Pons (tissue), 1 donor: ENCODE data around the gene ITGAX.
"Not testable (repeated sequence)": the region's sequence is repeated elsewhere in the genome, so short reads cannot be mapped to it uniquely, and the experiment has no call there.

Experiments used
- DNase-seq: peaks from one replicate; pipeline ENCODE4 v3.0.0-alpha.2; 2016; ENCODE audit warnings: low spot score

The ITGAX gene

DNA sequence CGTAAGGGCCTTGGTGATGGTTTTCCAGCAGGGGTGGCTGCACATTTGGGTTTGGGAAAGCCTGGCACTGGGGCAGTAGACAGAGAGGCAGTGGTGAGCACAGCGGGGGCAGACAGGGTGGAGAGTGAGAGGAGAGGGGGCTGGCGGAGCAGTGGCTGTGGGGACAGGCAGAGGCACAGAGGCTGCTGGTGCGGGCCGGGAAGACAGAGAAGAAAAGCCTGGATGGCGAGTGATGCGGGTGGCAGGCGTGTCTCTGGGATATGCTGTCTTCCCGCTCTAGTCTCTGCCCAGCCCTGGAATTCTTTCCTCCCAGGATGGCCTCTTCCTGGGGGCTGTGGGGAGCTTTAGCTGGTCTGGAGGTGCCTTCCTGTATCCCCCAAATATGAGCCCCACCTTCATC lies 55.1 kb downstream of the ITGAX start:
- DNase-seq = no peak

DNA sequence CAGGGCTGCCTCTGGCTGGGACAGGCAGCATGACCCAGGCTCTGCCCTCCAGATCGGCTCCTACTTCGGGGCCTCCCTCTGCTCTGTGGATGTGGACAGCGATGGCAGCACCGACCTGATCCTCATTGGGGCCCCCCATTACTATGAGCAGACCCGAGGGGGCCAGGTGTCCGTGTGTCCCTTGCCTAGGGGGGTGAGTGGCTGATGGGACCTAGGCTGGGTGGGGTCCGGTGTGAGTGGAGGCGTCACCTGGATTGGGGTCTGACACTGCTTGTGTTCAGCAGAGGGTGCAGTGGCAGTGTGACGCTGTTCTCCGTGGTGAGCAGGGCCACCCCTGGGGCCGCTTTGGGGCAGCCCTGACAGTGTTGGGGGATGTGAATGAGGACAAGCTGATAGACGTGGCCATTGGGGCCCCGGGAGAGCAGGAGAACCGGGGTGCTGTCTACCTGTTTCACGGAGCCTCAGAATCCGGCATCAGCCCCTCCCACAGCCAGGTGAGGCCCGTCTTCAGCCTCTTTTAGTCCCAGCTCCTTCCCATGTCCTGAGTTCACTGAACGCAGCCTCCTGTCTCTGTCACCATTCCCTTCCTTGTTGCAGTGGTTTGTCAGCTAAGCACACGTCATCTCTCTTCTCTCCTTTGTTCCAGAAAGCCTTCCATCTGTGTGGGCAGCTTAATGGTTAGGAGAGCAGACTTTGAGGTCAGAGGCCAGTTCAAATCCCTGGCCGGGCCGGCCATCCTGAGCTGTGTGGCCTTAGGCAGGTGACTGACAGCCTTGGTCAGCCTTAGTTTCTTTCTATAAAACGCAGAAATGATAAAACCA lies 56.3 kb downstream of the ITGAX start:
- DNase-seq = no peak

DNA sequence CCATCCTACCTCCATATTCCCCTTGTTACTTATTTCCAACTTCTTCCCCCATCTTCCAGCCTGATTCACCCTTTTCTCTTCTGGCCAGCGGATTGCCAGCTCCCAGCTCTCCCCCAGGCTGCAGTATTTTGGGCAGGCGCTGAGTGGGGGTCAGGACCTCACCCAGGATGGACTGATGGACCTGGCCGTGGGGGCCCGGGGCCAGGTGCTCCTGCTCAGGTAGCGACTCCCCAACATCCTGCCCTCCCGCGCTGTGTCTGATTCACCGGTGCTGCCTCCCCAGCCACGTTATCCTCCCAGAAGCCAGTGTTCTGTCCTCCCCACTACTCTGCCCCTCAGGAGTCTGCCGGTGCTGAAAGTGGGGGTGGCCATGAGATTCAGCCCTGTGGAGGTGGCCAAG lies 57.8 kb downstream of the ITGAX start:
- no peak for DNase-seq

DNA sequence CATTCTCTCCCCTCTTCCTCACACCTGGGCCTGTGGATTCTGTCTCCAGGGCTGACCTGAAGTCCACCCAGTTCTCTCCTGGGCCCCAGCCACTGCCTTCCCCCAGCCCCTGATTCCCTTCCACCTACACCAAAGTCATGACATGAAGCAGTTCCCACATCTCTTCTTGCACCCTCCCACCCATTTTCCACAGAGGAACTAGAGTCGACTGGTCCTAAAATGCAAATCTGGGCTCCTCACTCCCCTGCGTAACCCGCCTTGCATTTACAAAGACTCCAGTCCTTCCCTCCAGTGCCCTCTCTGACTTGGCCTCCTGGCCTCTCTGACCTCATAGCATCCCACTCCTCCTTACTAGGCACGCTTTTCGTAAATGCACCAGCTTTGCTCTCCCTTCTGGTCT lies 58.4 kb downstream of the ITGAX start:
- DNase-seq = no peak

DNA sequence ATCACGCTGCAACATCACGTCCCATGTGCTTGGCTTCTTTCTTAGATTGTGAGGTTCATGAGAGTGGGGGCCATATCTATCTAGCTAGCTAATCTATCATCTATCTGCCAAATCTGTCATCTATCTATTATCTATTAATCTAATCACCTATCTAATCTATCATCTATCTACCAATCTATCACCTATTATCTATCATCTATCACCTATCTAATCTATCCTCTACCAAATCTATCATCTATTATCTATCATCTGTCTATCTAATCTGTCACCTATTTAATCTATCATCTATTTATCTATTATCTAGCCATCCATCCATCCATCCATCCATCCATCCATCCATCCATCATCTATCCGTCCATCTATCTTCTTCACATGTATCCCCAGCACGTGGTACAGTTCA lies 59.0 kb downstream of the ITGAX start:
- DNase-seq = no peak

DNA sequence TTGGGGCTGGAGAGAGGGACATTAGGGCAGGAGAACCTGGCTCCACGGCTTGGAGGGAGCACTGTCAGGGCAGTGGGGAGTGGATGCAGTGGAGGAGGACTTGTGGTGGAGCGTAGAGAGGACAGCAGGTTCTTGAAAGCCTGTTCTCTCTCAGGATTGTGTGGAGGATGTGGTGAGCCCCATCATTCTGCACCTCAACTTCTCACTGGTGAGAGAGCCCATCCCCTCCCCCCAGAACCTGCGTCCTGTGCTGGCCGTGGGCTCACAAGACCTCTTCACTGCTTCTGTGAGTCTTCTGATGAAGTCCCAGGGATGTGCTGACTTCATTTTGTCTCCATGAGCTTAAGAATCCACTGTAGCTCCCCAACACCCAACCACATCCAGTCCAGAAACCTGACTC lies 59.7 kb downstream of the ITGAX start:
- no peak for DNase-seq

DNA sequence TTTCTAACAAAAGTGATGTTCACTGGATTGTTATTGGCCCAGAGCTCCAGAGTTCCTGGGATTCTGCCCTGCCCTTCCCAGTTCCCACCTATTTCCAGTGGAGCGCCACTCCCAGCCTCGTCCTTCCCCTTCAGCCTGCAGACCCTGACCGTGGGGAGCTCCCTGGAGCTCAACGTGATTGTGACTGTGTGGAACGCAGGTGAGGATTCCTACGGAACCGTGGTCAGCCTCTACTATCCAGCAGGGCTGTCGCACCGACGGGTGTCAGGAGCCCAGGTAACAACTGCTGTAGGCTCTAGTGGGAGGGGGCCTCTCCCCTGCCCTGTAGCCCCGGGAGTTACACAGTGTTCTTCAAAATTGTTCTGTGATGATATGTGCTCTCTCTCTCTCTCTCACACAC lies 61.4 kb downstream of the ITGAX start:
- DNase-seq = no peak

DNA sequence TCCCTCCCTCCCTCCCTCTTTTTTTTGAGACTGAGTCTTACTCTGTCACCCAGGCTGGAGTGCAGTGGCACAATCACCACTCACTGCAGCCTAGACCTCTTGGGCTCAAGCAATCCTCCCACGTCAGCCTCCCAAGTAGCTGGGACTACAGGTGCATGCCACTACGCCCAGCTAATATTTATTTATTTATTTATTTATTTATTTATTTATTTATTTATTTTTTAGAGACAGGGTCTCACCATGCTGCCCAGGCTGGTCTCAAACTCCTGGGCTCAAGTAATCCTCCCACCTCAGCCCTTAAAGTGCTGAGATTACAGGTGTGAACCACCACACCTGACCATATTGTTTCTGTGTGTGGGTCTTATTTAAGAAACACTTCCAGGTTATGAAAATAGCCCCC lies 62.1 kb downstream of the ITGAX start:
- not testable (repeated sequence) for DNase-seq

DNA sequence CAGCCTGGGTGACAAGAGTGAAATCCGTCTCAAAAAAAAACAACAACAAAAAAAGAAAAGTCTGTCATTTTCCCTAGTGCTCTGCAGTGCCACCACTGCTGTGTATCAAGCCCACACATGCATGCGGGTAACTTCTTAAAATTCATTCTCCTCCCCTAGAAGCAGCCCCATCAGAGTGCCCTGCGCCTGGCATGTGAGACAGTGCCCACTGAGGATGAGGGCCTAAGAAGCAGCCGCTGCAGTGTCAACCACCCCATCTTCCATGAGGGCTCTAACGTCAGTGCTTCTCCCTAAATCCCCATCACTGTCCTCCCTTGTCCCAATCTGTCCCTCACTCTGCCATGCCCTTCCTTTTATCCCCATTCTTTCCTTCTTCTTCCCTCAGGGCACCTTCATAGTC lies 62.9 kb downstream of the ITGAX start:
- no peak for DNase-seq

DNA sequence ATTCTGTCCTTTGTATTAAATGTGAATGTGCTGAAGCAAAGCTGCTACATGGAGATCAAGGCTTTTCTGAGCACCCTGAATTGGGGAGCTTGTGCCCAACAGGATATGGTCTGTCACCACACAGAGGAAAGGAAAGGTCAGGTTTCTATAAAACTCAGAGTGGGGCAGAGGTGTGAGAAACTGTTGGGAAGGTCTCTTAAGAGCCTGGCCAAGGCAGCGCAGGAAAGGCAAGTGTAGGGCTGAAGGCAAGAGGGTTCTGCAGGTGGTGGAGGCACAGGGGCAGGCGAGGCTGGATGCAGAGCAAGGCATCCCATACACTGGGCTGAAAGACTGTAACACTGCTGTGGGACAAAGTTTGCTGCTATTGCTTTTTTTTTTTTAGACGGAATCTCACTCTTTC lies 65.1 kb downstream of the ITGAX start:
- no peak for DNase-seq

DNA sequence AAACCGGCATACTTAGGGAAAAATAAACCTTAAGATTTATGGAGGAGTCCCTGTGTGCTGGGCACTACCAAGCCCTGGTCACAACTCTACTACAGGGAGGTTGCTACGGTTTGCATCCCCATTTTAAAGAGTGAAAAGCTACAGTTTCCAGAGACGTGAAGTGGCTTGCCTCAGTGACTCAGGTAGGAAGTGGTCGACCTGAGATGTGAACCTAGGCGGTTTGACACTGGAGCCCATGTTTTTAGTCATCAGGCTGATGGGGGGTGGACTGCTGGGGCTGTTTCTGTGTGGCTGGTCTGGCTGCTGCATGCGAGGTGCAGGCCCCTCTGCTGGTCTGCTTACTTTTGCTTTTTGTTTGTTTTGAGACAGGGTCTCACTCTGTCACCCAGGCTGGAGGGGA lies 66.6 kb downstream of the ITGAX start:
- no peak for DNase-seq

DNA sequence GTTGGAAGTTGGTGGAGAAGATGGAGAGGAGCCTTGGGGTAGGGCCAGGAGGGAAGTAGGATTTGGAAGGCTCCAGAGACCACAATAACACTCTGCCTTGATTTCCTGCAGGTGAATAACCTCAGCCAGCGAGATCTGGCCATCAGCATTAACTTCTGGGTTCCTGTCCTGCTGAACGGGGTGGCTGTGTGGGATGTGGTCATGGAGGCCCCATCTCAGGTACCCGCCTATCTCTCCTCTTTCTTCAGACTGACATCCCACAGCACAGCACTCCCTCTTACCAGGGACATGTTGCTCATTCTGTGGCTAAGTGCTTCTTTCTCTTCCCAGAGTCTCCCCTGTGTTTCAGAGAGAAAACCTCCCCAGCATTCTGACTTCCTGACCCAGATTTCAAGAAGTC lies 68.3 kb downstream of the ITGAX start:
- no peak for DNase-seq

DNA sequence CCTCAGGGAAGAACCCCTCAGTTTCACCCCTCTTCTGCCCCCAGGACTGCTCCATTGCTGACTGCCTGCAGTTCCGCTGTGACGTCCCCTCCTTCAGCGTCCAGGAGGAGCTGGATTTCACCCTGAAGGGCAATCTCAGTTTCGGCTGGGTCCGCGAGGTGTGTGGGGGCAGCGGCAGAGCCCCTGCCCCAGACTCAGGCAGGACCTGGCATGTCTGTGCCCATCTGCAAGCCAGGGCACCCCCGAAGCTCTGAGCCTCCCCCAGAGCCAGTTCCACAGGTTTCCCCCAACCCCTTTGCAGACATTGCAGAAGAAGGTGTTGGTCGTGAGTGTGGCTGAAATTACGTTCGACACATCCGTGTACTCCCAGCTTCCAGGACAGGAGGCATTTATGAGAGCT lies 68.8 kb downstream of the ITGAX start:
- DNase-seq = no peak

DNA sequence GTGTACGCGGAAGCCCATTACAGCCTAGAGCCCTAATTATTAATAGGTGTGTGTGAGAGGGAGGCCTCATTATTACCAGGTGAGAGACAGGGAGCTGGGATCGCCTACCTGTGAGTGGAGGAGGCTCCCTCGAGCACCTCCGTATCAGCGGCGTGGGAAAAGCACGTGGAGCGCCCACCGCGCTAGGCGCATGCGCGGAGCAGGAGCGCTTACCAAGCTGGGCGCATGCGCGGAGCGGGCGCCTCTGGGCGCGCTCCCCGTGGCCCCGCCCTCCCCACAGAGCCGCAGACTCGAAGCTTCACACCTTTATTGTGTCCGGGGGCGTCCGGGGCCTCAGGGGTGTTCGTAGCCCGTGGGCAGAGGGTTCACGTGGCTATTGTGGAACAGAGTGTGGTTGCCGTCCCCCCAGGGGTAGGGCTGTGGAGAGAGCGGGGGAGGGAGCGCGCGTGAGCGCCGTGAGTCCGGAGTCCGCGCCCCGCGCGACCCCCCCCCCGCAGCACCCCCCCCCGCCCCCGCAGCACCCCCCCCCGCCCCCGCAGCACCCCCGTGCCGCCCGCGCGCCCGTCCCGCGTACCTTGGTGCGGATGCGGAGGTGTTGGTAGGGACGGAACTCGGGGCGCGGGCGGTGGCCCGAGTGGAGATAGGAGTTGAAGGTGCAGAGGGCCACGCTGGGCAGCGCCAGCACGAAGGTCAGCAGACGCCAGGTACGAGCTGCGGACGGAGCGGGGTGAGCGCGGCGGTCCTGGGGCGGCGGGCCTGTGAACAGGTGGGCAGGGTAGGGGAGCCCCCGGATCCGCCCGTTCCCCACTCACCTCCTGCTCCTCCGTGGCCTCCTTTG lies 72.7 kb downstream of the ITGAX start:
- peak; percentile 58 for DNase-seq

DNA sequence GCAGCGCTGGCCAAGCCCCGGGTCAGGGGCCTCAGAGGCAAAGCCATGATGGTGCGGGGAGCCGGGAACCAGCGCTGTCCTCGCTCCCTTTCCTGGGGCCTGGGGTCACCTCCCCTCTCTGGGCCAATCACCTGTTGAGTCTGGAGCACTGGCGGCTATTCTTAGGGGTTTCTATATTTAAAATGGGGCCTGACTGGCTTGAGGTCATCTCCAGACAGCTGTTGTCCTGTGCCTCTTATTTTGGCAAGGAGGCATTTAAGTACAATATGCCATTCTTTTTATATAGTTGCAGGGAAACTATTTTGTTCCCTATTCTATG lies 73.3 kb downstream of the ITGAX start, which contains the start of gene COX6A2:
Gene COX6A2, minus strand, starts transcription at position 82 of the 319 bp plus-strand sequence. Its CDS starts 35 bp downstream, at position 47.
- no peak for DNase-seq

DNA sequence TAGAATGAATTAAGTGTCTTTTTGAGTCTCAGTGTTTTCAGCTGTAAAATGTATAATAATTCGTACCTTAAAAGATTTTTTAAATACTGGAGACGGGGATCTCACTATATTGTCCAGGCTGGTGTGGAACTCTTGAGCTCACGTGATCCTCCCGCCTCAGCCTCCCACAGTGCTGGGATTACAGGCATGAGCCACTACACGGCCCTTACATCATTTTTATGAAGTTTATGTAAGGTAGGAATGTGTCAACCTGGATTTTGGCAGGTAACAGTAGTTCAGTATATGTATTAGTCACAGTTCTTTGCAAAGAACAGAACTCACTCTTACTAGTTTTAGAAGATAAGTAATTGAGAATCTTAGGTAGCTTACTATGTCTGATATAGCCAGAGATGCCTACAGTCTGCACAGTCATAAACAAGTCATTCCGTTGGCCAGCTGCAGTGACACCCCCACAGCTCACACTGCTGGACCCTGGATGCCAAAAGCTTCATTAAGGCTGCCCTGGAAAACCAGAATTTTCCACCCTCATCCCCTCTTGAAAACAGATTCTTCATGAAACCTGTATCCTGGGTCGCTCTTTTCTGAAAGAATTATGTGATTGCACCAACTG lies 73.8 kb downstream of the ITGAX start:
- no peak for DNase-seq

DNA sequence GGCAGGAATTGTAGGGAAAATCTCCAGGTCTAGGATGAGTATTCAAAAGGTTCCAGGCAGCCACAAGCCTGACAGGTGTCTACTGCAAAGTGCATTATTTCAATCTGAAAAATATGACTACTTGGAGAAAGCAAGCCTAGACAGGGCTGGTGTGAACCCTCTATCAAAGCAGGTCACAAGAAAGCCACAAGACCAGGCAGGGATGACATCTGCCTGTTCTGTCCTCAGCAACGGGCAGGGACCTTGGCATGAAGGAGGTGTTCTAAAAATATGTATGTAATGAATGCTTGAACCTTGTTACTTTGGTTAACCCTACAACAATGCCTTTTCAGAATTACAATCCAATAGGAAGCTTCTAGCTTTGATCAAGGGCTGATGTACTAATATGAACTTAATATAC lies 74.3 kb downstream of the ITGAX start:
- no peak for DNase-seq

DNA sequence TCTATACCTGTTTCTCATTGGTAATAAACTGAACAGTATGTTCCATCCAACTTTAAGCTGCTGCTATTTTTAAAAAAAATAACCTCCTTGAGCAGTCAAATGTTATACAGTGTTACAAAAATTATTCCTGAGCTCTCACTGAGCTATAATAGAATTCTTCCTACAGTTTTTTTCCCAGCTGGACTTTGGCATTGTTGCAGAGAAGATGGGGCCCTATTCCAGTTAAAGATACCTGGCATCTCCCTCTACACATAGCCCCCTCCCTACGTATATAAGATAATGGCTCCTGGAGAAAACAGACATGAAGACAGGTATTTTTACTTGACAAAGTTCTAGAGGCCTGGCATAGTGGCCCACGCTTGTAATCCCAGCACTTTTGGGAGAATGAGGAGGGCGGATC lies 74.8 kb downstream of the ITGAX start:
- DNase-seq = no peak

DNA sequence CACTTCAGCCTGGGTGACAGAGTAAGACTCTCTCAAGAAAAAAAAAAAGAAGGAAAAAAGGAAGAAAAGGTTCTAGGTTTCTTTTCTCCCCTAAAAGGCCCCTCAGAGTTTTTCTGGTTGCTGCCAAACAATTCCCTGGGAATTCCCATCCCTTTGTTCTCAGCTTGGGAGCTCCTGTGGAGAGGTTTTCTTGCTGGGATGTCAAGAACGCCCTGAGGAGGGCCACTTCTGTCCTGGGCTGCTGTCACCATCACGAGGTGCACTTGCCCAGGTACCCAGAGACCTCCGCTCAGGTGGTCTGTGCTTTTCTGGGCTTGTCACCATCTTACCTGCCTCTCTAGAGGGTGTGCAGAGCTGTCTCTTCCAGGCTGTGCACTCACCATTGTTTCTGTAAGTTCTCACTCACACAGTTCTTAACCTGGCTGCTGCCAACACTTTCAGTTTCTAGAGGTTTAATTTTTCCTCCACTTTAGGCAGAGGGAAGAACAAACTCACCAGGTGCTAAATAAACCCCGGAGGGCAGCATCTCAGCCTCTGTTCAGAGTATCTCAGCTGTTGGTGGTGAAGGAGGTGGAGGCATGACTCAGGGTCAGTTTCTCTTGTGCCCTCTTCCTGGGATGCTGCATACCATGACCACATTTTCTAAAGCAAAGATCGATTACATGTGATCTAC lies 75.5 kb downstream of the ITGAX start:
- no peak for DNase-seq
